HL-60 (cell line): ENCODE measurements around the gene SLC12A5.

ENCODE experiments used
- GABPA ChIP-seq: IDR thresholded peaks from 2 replicates; pipeline ENCODE4 v1.6.1; 2012; ENCODE audit warnings: low read depth
- POLR2AphosphoS5 ChIP-seq: IDR thresholded peaks from 2 replicates; pipeline ENCODE4 v1.6.1; 2012; ENCODE audit warnings: low read depth
- SPI1 ChIP-seq: IDR thresholded peaks from 2 replicates; pipeline ENCODE4 v1.6.1; 2012; ENCODE audit warnings: low read depth, mild to moderate bottlenecking, borderline replicate concordance
- TF ChIP-seq, protein P1 (sequence below): IDR thresholded peaks from one replicate; pipeline ENCODE4 v1.5.1; 2011; ENCODE audit warnings: low read length, control low read depth, inconsistent platforms; ENCODE audit not compliant: insufficient read depth
- TF ChIP-seq, protein P2 (sequence below): IDR thresholded peaks from 2 replicates; pipeline ENCODE4 v1.6.1; 2012; ENCODE audit warnings: low read depth; ENCODE audit not compliant: insufficient replicate concordance

DNA sequence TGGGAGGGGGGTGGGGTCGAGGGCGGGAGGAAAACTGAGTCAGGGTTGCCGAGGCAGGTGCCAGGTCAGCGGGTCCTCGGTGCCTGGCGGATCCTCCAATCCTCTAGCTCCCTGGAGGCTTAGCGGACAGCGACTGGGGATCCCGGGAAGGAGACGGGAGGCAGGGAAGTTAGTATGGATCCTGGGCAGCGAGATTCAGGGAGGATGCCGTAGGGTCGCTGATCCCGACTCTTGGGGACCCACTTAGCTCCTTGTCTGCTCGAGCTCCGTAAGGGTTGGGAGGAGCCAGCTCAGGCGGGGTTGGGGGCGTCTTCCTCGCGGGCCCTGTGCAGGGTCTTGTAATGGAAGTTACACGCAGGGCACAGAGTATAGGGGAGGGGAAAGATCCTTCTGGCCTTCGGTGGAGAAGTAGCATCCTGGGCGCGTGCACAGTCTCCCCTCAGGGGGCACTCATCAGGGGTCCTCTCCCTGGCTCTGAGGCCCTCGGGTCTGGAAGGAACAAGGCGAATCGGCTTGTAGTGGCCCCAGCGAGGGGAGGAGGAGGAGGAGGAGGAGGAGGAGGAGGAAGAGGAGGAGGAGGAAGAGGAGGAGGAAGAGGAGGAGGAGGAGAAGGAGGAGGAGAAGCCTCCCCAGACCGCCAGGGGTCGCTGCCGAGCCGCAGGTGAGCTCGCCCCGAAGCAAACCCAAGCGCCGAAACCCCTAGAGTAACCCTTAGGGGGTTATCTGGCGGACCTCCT, 6.4 kb upstream of the SLC12A5 start:
- TF ChIP-seq, protein P1, sequence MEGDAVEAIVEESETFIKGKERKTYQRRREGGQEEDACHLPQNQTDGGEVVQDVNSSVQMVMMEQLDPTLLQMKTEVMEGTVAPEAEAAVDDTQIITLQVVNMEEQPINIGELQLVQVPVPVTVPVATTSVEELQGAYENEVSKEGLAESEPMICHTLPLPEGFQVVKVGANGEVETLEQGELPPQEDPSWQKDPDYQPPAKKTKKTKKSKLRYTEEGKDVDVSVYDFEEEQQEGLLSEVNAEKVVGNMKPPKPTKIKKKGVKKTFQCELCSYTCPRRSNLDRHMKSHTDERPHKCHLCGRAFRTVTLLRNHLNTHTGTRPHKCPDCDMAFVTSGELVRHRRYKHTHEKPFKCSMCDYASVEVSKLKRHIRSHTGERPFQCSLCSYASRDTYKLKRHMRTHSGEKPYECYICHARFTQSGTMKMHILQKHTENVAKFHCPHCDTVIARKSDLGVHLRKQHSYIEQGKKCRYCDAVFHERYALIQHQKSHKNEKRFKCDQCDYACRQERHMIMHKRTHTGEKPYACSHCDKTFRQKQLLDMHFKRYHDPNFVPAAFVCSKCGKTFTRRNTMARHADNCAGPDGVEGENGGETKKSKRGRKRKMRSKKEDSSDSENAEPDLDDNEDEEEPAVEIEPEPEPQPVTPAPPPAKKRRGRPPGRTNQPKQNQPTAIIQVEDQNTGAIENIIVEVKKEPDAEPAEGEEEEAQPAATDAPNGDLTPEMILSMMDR: peak; percentile 40
- TF ChIP-seq, protein P2, sequence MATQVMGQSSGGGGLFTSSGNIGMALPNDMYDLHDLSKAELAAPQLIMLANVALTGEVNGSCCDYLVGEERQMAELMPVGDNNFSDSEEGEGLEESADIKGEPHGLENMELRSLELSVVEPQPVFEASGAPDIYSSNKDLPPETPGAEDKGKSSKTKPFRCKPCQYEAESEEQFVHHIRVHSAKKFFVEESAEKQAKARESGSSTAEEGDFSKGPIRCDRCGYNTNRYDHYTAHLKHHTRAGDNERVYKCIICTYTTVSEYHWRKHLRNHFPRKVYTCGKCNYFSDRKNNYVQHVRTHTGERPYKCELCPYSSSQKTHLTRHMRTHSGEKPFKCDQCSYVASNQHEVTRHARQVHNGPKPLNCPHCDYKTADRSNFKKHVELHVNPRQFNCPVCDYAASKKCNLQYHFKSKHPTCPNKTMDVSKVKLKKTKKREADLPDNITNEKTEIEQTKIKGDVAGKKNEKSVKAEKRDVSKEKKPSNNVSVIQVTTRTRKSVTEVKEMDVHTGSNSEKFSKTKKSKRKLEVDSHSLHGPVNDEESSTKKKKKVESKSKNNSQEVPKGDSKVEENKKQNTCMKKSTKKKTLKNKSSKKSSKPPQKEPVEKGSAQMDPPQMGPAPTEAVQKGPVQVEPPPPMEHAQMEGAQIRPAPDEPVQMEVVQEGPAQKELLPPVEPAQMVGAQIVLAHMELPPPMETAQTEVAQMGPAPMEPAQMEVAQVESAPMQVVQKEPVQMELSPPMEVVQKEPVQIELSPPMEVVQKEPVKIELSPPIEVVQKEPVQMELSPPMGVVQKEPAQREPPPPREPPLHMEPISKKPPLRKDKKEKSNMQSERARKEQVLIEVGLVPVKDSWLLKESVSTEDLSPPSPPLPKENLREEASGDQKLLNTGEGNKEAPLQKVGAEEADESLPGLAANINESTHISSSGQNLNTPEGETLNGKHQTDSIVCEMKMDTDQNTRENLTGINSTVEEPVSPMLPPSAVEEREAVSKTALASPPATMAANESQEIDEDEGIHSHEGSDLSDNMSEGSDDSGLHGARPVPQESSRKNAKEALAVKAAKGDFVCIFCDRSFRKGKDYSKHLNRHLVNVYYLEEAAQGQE: no peak
- TF ChIP-seq POLR2AphosphoS5 (no peak), SPI1 (no peak), GABPA (no peak)
